Coronary artery (tissue), 2 donors: ENCODE results near the gene FOXP4.

Experiments used
- DNase-seq: peaks from one replicate; pipeline ENCODE4 v3.0.0-alpha.2; 2017; ENCODE audit warnings: low spot score
- H3K27ac ChIP-seq, 2 donors: fragments of 200-600 bp; sonication (generic); one replicate each; pipeline ENCODE4 v1.5.1; 2016 to 2019
- H3K4me3 ChIP-seq: fragments of 200-600 bp; sonication (generic); 2 replicates; pipeline ENCODE4 v1.5.1; 2016; ENCODE audit warnings: mild to moderate bottlenecking, moderate library complexity
- CTCF ChIP-seq: fragments of 200-600 bp; sonication (generic); IDR thresholded peaks from one replicate; pipeline ENCODE4 v1.5.1; 2019; ENCODE audit warnings: antibody characterized with exemption

The FOXP4 gene

GRCh38 chr6:41634657-41635056 is 88.5 kb downstream of the FOXP4 start:
- no peak for TF ChIP-seq CTCF
- Histone ChIP-seq H3K27ac (no peak overlapping the region), H3K4me3 (no peak overlapping the region)
- DNase-seq: no peak

GRCh38 chr6:41635365-41635764 is 89.2 kb downstream of the FOXP4 start:
- Histone ChIP-seq H3K27ac (no peak overlapping the region), H3K4me3 (no peak overlapping the region)
- TF ChIP-seq CTCF: no peak
- no peak for DNase-seq

GRCh38 chr6:41636833-41637193 is 90.6 kb downstream of the FOXP4 start:
- TF ChIP-seq CTCF: no peak
- DNase-seq: no peak
- Histone ChIP-seq H3K4me3 (peak overlapping the region; percentile 78), H3K27ac (no peak overlapping the region)

- Histone ChIP-seq H3K4me3 (peak overlapping the region; percentile 78), H3K27ac (peak overlapping the region in 1 of 2 donors; percentile 72)
- TF ChIP-seq CTCF: no peak
- no peak for DNase-seq
These were observed 91.2 kb downstream of the FOXP4 start for GRCh38 chr6:41637194-41638001.

GRCh38 chr6:41638002-41638934 is 92.1 kb downstream of the FOXP4 start, which contains the start of gene MDFI:
MDFI (plus strand) TSS chr6:41638468; CDS start chr6:41638750, 282 bp downstream.
- no peak for TF ChIP-seq CTCF
- DNase-seq: no peak
- Histone ChIP-seq H3K27ac (peak within 1 kb of the TSS in 1 of 2 donors; percentile 72), H3K4me3 (peak within 1 kb of the TSS; percentile 78)

- no peak for DNase-seq
- H3K27ac ChIP-seq: peak overlapping the region in 1 of 2 donors; percentile 72
- no peak for TF ChIP-seq CTCF
These were observed 93.0 kb downstream of the FOXP4 start for GRCh38 chr6:41638935-41639808.

More at GRCh38 chr6:41638935-41639808, 93.0 kb downstream of the FOXP4 start:
- H3K4me3 ChIP-seq: peak overlapping the region; percentile 78
